Gastrocnemius medialis (tissue), 4 donors: ENCODE results near the gene NUP88.

ENCODE experiments used
- POLR2A ChIP-seq, 2 donors: fragments of 450-650 bp; IDR thresholded peaks; one replicate each; pipeline ENCODE4 v1.6.1; 2017; ENCODE audit warnings: antibody characterized with exemption in 2 of 2, mild to moderate bottlenecking in 2 of 2, moderate library complexity in 2 of 2
- TF ChIP-seq, protein P1 (sequence below), 5 experiments: fragments of 450-650 bp in 3 of 5; fragments of 200-600 bp in 2 of 5; sonication (generic) in 2 of 5; IDR thresholded peaks in 4 of 5; conservative IDR thresholded peaks in 1 of 5; 1 replicate in 4 of 5; 2 replicates in 1 of 5; pipeline ENCODE4 v1.5.1; 2016 to 2019; ENCODE audit warnings: antibody characterized with exemption in 5 of 5, mild to moderate bottlenecking in 3 of 5, moderate library complexity in 3 of 5

DNA sequence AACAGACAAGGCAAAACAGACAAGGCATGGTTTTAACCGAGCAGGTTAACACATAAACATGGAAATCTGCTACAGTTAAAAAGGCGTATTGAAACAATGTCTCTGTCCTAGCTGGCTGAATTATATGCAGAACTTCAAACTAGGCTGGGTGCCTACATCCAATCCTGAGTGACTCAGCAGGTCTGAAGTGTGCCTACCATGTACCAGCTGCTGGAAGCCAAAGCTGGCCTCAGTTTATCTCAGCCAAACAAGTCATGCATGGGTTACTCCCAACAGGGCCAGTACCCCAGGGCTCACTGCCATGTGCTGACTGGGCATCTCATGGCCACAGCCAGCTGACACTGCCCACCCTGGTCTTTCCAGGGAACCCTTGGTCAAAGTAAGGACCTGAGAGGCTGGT lies 15.5 kb upstream of the NUP88 start:
- TF ChIP-seq, protein P1, sequence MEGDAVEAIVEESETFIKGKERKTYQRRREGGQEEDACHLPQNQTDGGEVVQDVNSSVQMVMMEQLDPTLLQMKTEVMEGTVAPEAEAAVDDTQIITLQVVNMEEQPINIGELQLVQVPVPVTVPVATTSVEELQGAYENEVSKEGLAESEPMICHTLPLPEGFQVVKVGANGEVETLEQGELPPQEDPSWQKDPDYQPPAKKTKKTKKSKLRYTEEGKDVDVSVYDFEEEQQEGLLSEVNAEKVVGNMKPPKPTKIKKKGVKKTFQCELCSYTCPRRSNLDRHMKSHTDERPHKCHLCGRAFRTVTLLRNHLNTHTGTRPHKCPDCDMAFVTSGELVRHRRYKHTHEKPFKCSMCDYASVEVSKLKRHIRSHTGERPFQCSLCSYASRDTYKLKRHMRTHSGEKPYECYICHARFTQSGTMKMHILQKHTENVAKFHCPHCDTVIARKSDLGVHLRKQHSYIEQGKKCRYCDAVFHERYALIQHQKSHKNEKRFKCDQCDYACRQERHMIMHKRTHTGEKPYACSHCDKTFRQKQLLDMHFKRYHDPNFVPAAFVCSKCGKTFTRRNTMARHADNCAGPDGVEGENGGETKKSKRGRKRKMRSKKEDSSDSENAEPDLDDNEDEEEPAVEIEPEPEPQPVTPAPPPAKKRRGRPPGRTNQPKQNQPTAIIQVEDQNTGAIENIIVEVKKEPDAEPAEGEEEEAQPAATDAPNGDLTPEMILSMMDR (IDR thresholded peaks at IDR 0.05 in 4 of 5, conservative IDR thresholded peaks at IDR 0.05 in 1 of 5), result no peak
- no peak for TF ChIP-seq POLR2A (IDR thresholded peaks at IDR 0.05)
